ENCODE data around the gene NDUFB2. TPM values are rescaled to one million over a fixed set of nuclear protein-coding genes. Genes with fewer than 3 reads are reported as not detected.
"Not testable (repeated sequence)": the region's sequence is repeated elsewhere in the genome, so short reads cannot be mapped to it uniquely, and the experiment has no call there.

The NDUFB2 gene
- total and polyA plus RNA-seq, 11 donors = 458 to 1,005 (median 615) TPM

GRCh38 chr7:140659856-140660255, 36.7 kb upstream of the NDUFB2 start:
- Histone ChIP-seq H3K27ac (no peak overlapping the region), H3K27me3 (peaks cover 0 to 3% (median 0%) of the 10 kb centered on the region in 9 donors), H3K36me3 (no peaks in the 10 kb centered on the region), H3K4me1 (peaks cover 0 to 25% (median 12%) of the 10 kb centered on the region in 12 donors), H3K9me3 (no peaks in the 10 kb centered on the region), H3K4me3 (no peak overlapping the region)
- 55 to 61% (median 58%) methylated on average over 8 of the region's 8 CpGs for WGBS, 4 donors
- ATAC-seq (no peak), DNase-seq (no peak)
- no peak for TF ChIP-seq CTCF (IDR thresholded peaks at IDR 0.05)
- TF ChIP-seq POLR2A (IDR thresholded peaks at IDR 0.05) = no peak
- intact Hi-C loops (cut with DNase I) = loop anchor here in 2 of 10 donors (5.0 to 10.0 kb wide), 2 partner anchors 183 to 185 kb away; partner anchors contain the start of gene MKRN1 (in 2 of the 2)

- intact Hi-C loops (cut with DNase I) = no loop called here
- no peak overlapping the region for H3K4me3 ChIP-seq
- 76 to 84% (median 82%) methylated on average over 2 of the region's 2 CpGs for WGBS, 4 donors
- TF ChIP-seq POLR2A (IDR thresholded peaks at IDR 0.05) = no peak
- no peak for TF ChIP-seq CTCF (IDR thresholded peaks at IDR 0.05)
- H3K4me1 ChIP-seq = peaks cover 0 to 20% (median 9%) of the 10 kb centered on the region in 12 donors
- H3K9me3 ChIP-seq = no peaks in the 10 kb centered on the region
- no peak for ATAC-seq
- no peak for DNase-seq
- peaks cover 0 to 3% (median 0%) of the 10 kb centered on the region in 9 donors for H3K27me3 ChIP-seq
- H3K27ac ChIP-seq = no peak overlapping the region
- H3K36me3 ChIP-seq = no peaks in the 10 kb centered on the region
These were observed 35.4 kb upstream of the NDUFB2 start for GRCh38 chr7:140661124-140661523.

- DNase-seq; ATAC-seq; H3K9me3 ChIP-seq; H3K4me3 ChIP-seq; H3K27me3 ChIP-seq; H3K4me1 ChIP-seq; H3K27ac ChIP-seq; H3K36me3 ChIP-seq; intact Hi-C loops (cut with DNase I): not testable (repeated sequence)
- WGBS, 4 donors = 70 to 97% (median 94%) methylated on average over 1 to 2 of the region's 2 CpGs
These were observed 33.6 kb upstream of the NDUFB2 start for GRCh38 chr7:140662938-140663337.

- Histone ChIP-seq H3K27ac (no peak overlapping the region), H3K9me3 (no peaks in the 10 kb centered on the region), H3K27me3 (no peaks in the 10 kb centered on the region), H3K4me1 (peaks cover 0 to 7% (median 2%) of the 10 kb centered on the region in 12 donors), H3K4me3 (no peak overlapping the region), H3K36me3 (no peaks in the 10 kb centered on the region)
- DNase-seq = no peak
- intact Hi-C loops (cut with DNase I) = no loop called here
- no peak for ATAC-seq
- WGBS, 4 donors = 85 to 89% (median 87%) methylated on average over 1 of the region's 1 CpG
- TF ChIP-seq POLR2A (IDR thresholded peaks at IDR 0.05) (no peak), CTCF (IDR thresholded peaks at IDR 0.05) (no peak)
These were observed 29.0 kb upstream of the NDUFB2 start for GRCh38 chr7:140667476-140667875.

GRCh38 chr7:140668641-140669040, 27.9 kb upstream of the NDUFB2 start:
- Histone ChIP-seq H3K27me3 (no peaks in the 10 kb centered on the region), H3K27ac (no peak overlapping the region), H3K4me3 (no peak overlapping the region), H3K4me1 (peaks cover 0 to 14% (median 6%) of the 10 kb centered on the region in 12 donors), H3K9me3 (no peaks in the 10 kb centered on the region), H3K36me3 (no peaks in the 10 kb centered on the region)
- no peak for DNase-seq
- 83 to 95% (median 90%) methylated on average over 1 of the region's 1 CpG for WGBS, 4 donors
- TF ChIP-seq POLR2A (IDR thresholded peaks at IDR 0.05) (no peak), CTCF (IDR thresholded peaks at IDR 0.05) (no peak)
- intact Hi-C loops (cut with DNase I) = no loop called here
- no peak for ATAC-seq
